ENCODE measurements around the gene SORCS2.

DNA sequence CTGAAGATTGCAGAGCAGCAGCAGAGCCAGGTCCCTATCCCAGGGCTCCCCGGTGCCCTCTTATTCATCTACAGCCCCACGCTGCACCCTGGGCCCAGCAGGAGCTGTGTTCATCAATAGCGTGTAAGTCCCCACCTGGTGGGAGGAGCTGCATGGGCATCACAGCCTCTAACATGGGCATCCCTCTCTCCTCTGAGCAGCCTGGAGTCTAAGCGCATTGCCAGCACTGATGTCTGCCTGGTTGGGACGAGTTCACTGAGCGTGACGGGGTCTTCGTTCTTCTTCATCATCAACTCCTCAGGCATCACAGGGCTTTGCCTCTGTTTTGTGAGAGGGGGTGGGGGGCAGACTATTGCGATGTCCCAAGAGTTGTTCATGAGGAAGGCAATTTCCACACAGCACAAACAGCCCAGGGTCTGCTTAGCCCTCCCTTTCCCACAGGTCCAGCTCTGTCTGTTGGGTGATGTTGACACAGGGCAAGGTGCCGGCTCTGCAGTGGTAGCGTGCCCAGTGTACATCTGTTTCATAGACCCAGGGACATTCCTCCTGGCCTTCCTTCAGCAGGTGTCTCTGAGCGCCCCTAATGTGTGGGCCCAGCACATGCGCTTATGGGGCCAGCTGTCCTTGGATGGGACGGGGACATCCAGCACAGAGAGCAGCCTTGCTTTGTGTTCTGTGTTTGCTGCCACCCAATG, 85.9 kb downstream of the SORCS2 start:
- TF ChIP-seq, protein P1, sequence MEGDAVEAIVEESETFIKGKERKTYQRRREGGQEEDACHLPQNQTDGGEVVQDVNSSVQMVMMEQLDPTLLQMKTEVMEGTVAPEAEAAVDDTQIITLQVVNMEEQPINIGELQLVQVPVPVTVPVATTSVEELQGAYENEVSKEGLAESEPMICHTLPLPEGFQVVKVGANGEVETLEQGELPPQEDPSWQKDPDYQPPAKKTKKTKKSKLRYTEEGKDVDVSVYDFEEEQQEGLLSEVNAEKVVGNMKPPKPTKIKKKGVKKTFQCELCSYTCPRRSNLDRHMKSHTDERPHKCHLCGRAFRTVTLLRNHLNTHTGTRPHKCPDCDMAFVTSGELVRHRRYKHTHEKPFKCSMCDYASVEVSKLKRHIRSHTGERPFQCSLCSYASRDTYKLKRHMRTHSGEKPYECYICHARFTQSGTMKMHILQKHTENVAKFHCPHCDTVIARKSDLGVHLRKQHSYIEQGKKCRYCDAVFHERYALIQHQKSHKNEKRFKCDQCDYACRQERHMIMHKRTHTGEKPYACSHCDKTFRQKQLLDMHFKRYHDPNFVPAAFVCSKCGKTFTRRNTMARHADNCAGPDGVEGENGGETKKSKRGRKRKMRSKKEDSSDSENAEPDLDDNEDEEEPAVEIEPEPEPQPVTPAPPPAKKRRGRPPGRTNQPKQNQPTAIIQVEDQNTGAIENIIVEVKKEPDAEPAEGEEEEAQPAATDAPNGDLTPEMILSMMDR (IDR thresholded peaks at IDR 0.05; ENCODE audit: low read length), result no peak
- TF ChIP-seq EZH2 (IDR thresholded peaks at IDR 0.05; ENCODE audit: borderline replicate concordance, low read length), result no peak

All from OCI-LY1 (cell line).